SH-SY5Y (cell line): Measurements from ENCODE around the gene E2F4.

Experiments used
- GATA2 ChIP-seq: IDR thresholded peaks from 2 replicates; pipeline ENCODE4 v1.6.1; 2011; ENCODE audit warnings: mild to moderate bottlenecking, low read depth, low read length
- GATA3 ChIP-seq: IDR thresholded peaks from 2 replicates; pipeline ENCODE4 v1.6.1; 2011; ENCODE audit warnings: low read depth, mild to moderate bottlenecking, low read length, moderate library complexity

E2F4 gene

DNA sequence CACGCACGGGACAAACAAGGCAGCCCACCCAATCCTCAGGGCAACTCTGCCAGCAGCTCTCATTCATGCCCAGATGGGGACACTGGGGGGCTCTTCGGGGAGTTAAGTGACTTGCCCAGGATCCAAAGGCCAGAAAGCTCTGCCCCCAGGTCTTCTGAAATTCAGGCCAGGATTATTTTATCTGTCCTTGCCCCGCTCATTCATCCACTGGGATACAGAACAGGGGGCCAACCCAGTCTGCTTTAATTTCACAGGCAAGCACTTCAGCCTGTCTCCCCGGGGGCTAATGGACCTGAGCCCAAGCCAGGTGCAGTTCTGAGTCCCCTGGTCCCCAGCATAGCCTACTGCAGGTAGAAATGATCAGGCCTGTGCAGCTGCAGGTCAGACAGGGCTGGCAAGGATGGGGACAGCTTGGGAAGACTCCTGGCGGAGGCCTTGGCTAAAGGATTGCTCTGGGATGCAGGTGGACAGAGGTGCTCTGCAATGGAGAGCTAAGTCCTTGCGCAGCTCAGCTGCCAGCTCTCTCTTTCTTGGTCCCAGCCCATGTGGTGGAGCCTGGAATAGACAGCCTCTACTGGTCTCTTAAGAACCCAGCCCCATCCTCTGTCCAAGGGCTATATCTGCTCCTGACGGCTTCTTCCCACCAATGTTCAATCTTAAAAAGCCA, 40.4 kb upstream of the E2F4 start:
- no peak for TF ChIP-seq GATA3
- TF ChIP-seq GATA2: no peak

DNA sequence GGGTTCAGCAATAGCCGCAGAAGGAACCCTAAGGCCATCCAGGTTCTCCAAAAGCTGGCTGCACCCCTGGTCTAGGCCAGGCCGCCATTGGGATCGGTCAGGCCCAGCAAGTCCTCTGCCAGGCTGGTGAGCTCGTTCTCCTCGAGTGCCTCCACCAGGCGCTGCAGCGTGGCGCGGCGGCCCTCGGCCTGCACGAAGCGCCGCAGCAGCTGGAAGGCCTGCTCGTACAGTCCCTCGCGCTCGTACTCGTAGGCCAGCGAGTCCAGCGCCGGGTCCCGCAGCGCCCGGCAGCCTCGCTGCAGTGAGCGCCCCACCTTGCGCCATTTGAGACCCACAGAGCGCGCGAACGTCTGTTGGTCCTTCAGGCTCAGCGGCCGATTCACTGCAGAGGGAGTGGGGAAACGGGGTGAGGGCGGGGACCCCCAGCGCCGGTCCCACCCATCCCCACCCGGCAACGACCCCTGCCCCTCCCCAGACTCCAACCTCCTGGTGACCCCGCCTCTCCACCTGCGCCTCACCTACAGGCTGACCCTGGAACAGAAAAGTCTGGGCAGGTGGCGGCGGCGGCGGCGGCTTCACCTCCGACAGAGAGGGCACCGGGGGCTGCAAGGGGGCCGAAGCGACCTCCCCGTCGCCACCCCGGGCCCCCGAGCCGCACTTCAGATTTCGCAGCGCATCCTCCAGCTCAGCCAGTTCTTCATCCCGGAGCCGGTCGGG, 37.2 kb upstream of the E2F4 start:
- TF ChIP-seq GATA3 (no peak), GATA2 (no peak)

- no peak for TF ChIP-seq GATA3
- no peak for TF ChIP-seq GATA2
These were observed 36.4 kb upstream of the E2F4 start for GRCh38 chr16:67155295-67156142.

- no peak for TF ChIP-seq GATA3
- TF ChIP-seq GATA2: no peak
These were observed 35.7 kb upstream of the E2F4 start for GRCh38 chr16:67156143-67156844.

GRCh38 chr16:67157106-67157748, 34.7 kb upstream of the E2F4 start:
- no peak for TF ChIP-seq GATA3
- no peak for TF ChIP-seq GATA2

GRCh38 chr16:67157892-67158635, 33.9 kb upstream of the E2F4 start:
- TF ChIP-seq GATA2: no peak

- TF ChIP-seq GATA2 (no peak), GATA3 (no peak)
These were observed 33.0 kb upstream of the E2F4 start for GRCh38 chr16:67158637-67159600.

GRCh38 chr16:67161595-67162058, 30.3 kb upstream of the E2F4 start:
- TF ChIP-seq GATA3 (no peak), GATA2 (no peak)

GRCh38 chr16:67162506-67163163, 29.3 kb upstream of the E2F4 start:
- TF ChIP-seq GATA3 (no peak), GATA2 (no peak)

GRCh38 chr16:67163164-67163998, 28.6 kb upstream of the E2F4 start:
- TF ChIP-seq GATA3 (no peak), GATA2 (no peak)
